ENCODE results near the gene SAMD4B. TPM values are rescaled to one million over a fixed set of nuclear protein-coding genes. Genes with fewer than 3 reads are reported as not detected.

The SAMD4B gene
- total RNA-seq, 6 experiments from 2014 or later, result 107 to 133 (median 124) TPM

GRCh38 chr19:39389631-39390414, 47.6 kb downstream of the SAMD4B start:
- Mint-ChIP-seq H3K4me1 (ENCODE audit: low read depth) (peaks cover 44% of the 10 kb centered on the region), H3K4me3 (peak overlapping the region; percentile 98), H3K27ac (peak overlapping the region; percentile 99), H3K9me3 (no peaks in the 10 kb centered on the region; the same call in 1 of the 2 replicates), H3K36me3 (ENCODE audit: low read depth) (peaks cover 43% of the 10 kb centered on the region), H3K27me3 (ENCODE audit: insufficient read depth) (peaks cover 8% of the 10 kb centered on the region)
- TF ChIP-seq, protein P1, sequence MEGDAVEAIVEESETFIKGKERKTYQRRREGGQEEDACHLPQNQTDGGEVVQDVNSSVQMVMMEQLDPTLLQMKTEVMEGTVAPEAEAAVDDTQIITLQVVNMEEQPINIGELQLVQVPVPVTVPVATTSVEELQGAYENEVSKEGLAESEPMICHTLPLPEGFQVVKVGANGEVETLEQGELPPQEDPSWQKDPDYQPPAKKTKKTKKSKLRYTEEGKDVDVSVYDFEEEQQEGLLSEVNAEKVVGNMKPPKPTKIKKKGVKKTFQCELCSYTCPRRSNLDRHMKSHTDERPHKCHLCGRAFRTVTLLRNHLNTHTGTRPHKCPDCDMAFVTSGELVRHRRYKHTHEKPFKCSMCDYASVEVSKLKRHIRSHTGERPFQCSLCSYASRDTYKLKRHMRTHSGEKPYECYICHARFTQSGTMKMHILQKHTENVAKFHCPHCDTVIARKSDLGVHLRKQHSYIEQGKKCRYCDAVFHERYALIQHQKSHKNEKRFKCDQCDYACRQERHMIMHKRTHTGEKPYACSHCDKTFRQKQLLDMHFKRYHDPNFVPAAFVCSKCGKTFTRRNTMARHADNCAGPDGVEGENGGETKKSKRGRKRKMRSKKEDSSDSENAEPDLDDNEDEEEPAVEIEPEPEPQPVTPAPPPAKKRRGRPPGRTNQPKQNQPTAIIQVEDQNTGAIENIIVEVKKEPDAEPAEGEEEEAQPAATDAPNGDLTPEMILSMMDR (IDR thresholded peaks at IDR 0.05), result no peak
- DNase-seq, result no peak

DNA sequence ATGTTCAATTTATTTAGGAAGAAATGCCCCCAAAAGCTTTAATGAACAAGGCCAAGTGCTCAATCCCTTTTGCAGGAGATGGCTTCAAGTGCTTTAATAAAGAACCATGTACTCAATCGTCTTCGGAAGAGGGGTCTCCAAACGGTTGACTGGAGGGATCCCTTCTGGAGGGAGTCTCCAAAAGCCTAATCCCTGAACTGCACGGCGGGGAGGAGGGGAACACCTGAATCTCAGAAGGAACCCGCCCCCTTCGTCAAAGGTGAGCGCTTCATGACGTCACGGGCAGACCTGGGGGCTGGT, 48.2 kb downstream of the SAMD4B start:
- H3K27ac Mint-ChIP-seq, result peak overlapping the region; percentile 99
- peaks cover 44% of the 10 kb centered on the region for H3K4me1 Mint-ChIP-seq (ENCODE audit: low read depth)
- DNase-seq, result no peak
- H3K36me3 Mint-ChIP-seq (ENCODE audit: low read depth), result peaks cover 44% of the 10 kb centered on the region
- H3K4me3 Mint-ChIP-seq, result peak overlapping the region; percentile 98
- TF ChIP-seq, protein P1 (IDR thresholded peaks at IDR 0.05), result no peak
- H3K27me3 Mint-ChIP-seq (ENCODE audit: insufficient read depth), result peaks cover 8% of the 10 kb centered on the region
- H3K9me3 Mint-ChIP-seq, result no peaks in the 10 kb centered on the region; the same call in 1 of the 2 replicates

- Mint-ChIP-seq H3K27me3 (ENCODE audit: insufficient read depth) (peaks cover 6% of the 10 kb centered on the region), H3K9me3 (no peaks in the 10 kb centered on the region; the same call in 1 of the 2 replicates), H3K36me3 (ENCODE audit: low read depth) (peaks cover 39% of the 10 kb centered on the region), H3K4me3 (peak within 1 kb of the TSS; percentile 98), H3K4me1 (ENCODE audit: low read depth) (peaks cover 44% of the 10 kb centered on the region), H3K27ac (peak within 1 kb of the TSS; percentile 99)
- peak; percentile 100 for DNase-seq
- TF ChIP-seq, protein P1 (IDR thresholded peaks at IDR 0.05), result peak; percentile 51; the same call in 1 of the 2 replicates
Measured at GRCh38 chr19:39390751-39391437, 48.7 kb downstream of the SAMD4B start, which contains the start of the genes MED29 and PAF1. Gene MED29, plus strand, starts transcription at chr19:39391378. Its CDS starts 45 bp downstream, at chr19:39391423. Gene PAF1, minus strand, starts transcription at chr19:39391106. Its CDS starts 242 bp downstream, at chr19:39390864.

- TF ChIP-seq, protein P1 (IDR thresholded peaks at IDR 0.05), result peak; percentile 97
- DNase-seq, result peak; percentile 66
- H3K4me3 Mint-ChIP-seq, result peak overlapping the region; percentile 22; the same call in 1 of the 2 replicates
- H3K4me1 Mint-ChIP-seq (ENCODE audit: low read depth), result peaks cover 56% of the 10 kb centered on the region
- H3K36me3 Mint-ChIP-seq (ENCODE audit: low read depth), result peaks cover 18% of the 10 kb centered on the region
- peak overlapping the region; percentile 90 for H3K27ac Mint-ChIP-seq
- no peaks in the 10 kb centered on the region for H3K9me3 Mint-ChIP-seq
- H3K27me3 Mint-ChIP-seq (ENCODE audit: insufficient read depth), result peaks cover 9% of the 10 kb centered on the region
Measured at GRCh38 chr19:39397360-39398296, 55.4 kb downstream of the SAMD4B start.

DNA sequence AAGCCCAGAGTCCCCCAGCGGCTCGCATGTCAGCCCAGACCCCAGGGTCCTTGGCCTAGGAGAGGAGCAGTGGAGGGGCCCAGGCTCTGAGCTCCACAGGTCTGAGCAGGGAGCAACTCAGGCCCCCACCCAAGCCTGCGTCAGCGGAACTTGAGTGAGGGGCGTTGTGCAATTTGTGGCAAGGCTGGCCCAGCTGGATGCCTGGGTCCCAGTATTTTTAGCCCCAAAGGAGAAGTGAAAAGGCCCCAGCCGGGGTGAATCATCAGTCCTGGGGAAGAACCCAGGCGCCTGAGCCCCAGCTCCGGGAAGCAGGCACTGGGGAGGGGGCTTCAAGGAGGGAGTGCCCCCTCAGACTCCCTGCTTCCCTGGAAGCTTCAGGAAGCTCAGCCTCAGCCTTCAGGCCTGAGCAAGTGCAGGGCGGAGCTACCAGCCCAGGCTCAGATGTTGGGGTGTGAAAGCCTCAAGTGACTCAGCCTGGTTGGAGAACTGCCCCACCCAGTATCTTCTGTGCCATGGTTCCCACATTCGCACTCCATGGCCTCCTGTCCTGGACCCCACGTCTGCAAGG, 56.2 kb downstream of the SAMD4B start:
- TF ChIP-seq, protein P1 (IDR thresholded peaks at IDR 0.05), result no peak
- peaks cover 7% of the 10 kb centered on the region for H3K27me3 Mint-ChIP-seq (ENCODE audit: insufficient read depth)
- peaks cover 57% of the 10 kb centered on the region for H3K4me1 Mint-ChIP-seq (ENCODE audit: low read depth)
- peak; percentile 83 for DNase-seq
- H3K4me3 Mint-ChIP-seq, result peak overlapping the region; percentile 22; the same call in 1 of the 2 replicates
- peaks cover 17% of the 10 kb centered on the region for H3K36me3 Mint-ChIP-seq (ENCODE audit: low read depth)
- peak overlapping the region; percentile 90 for H3K27ac Mint-ChIP-seq
- H3K9me3 Mint-ChIP-seq, result no peaks in the 10 kb centered on the region

Measured in HFFc6 (cell line).